Measurements from ENCODE around the gene FRY.

Gene FRY

GRCh38 chr13:32165796-32166195 is 134.2 kb downstream of the FRY start:
- no peak for DNase-seq (ENCODE audit: low read depth in 4 of 4, low spot score in 1 of 4)

- DNase-seq (ENCODE audit: low read depth in 4 of 4, low spot score in 1 of 4) = no peak
These were observed 136.6 kb downstream of the FRY start for GRCh38 chr13:32168131-32168530.

DNA sequence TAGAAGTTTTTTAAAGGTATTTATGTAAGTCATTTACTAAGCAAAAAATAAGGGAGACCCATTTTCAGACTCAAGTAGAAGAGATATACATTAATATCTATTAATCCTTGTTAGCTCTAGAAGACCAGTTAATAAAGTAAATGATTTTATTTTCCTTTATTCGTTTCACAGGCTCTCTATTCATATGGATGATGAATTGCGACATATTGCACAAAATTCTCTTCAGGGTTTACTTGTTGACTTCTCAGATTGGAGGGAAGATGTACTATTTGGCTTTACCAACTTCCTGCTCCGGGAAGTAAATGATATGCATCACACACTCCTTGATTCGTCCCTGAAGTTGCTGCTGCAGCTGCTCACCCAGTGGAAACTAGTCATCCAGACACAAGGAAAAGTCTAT is 139.3 kb downstream of the FRY start:
- DNase-seq (ENCODE audit: low read depth in 4 of 4, low spot score in 1 of 4) = no peak

GRCh38 chr13:32173881-32174280 is 142.3 kb downstream of the FRY start:
- DNase-seq (ENCODE audit: low read depth in 4 of 4, low spot score in 1 of 4) = no peak

GRCh38 chr13:32174366-32174765 is 142.8 kb downstream of the FRY start:
- DNase-seq (ENCODE audit: low read depth in 4 of 4, low spot score in 1 of 4) = no peak

- DNase-seq (ENCODE audit: low read depth in 4 of 4, low spot score in 1 of 4) = no peak
These were observed 143.7 kb downstream of the FRY start for GRCh38 chr13:32175307-32175706.

- DNase-seq (ENCODE audit: low read depth in 4 of 4, low spot score in 1 of 4) = no peak
These were observed 144.4 kb downstream of the FRY start for GRCh38 chr13:32175943-32176342.

DNA sequence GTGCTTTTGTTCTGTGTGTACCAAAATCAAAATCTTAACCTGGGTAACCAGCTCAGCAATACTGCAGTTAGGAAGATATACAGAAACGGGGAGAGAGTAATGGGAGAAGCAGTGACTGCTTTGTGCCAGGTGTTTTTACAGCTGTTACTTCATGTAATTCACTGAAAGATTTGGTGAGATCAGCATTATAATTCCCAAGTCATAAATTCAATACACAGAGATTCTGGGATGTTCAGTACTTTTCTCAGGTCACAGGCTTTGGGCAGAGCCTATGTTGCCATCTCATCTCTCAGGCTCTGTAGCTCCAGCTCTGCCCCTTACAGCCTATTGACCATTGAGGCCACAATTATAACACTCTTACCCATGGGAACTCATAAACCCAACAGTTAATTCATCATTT is 145.1 kb downstream of the FRY start:
- DNase-seq (ENCODE audit: low read depth in 4 of 4, low spot score in 1 of 4) = no peak

- DNase-seq (ENCODE audit: low read depth in 4 of 4, low spot score in 1 of 4) = no peak
These were observed 147.2 kb downstream of the FRY start for GRCh38 chr13:32178763-32179162.

- no peak for DNase-seq (ENCODE audit: low read depth in 4 of 4, low spot score in 1 of 4)
These were observed 148.1 kb downstream of the FRY start for GRCh38 chr13:32179708-32180107.

GRCh38 chr13:32187651-32188050 is 156.1 kb downstream of the FRY start:
- DNase-seq (ENCODE audit: low read depth in 4 of 4, low spot score in 1 of 4) = no peak

DNA sequence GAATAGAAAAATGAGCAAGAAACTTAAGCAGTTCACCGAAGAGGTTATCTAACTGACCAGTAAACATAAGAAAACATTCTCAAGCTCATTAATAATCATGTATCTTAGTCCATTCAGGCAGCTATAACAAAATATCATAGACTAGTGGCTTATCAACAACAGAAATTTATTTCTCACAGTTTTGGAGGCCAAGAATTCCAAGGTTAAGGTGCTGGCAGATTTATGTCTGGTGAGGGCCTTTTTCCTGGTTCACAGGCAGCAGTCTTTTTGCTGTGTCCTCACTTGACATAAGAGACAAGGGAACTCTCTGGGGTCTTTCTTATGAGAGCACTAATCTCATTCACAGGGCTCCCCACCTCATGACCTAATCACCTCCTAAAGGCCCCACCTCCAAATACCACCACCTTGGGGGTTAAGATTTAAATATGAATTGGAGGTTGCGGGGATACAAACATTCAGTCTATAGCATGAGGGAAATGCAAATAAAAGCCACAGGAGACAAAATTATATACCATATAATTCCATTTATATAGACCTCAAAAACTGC is 160.0 kb downstream of the FRY start:
- DNase-seq (ENCODE audit: low read depth in 4 of 4, low spot score in 1 of 4) = no peak

DNA sequence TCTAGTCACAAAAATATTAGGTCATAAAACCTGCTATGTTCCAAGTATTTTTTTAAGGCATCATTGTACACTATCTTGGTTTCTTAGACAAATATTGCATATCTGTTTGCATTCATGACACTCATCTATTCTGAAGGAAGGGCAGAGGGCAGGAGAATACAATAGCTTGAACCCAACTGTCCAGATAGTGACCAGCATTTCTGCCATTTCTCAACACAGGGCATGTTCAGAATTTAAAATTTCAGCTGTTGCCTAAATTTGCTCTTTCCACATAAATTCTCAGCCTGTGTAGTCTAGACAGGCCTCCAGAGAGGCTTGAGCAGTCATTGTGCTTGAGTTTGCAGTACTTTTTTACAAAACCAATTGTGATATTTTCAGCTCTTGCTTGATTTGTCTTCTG is 164.1 kb downstream of the FRY start:
- DNase-seq (ENCODE audit: low read depth in 4 of 4, low spot score in 1 of 4) = no peak

GRCh38 chr13:32199168-32199567 is 167.6 kb downstream of the FRY start:
- no peak for DNase-seq (ENCODE audit: low read depth in 4 of 4, low spot score in 1 of 4)

DNA sequence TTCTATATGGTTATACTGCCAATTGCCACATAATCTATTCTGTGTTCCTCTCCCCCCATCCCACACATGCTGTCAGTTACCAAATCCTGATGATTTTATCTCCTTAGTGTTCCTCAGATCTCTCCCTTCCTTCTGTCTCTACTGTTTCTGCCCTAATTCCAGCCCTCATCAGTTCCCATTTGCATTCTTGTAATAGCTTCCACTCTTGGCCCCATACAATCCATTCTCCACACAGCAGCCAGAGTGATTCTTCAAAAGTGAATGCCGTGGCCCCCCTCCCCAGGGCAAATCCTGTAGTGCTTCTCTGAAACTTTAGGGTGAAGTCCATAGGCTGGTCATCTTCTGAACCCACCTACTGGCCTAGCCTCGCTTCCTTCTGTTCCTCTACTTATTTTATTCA is 169.2 kb downstream of the FRY start:
- DNase-seq (ENCODE audit: low read depth in 4 of 4, low spot score in 1 of 4) = no peak

GRCh38 chr13:32201809-32202208 is 170.2 kb downstream of the FRY start:
- no peak for DNase-seq (ENCODE audit: low read depth in 4 of 4, low spot score in 1 of 4)

DNA sequence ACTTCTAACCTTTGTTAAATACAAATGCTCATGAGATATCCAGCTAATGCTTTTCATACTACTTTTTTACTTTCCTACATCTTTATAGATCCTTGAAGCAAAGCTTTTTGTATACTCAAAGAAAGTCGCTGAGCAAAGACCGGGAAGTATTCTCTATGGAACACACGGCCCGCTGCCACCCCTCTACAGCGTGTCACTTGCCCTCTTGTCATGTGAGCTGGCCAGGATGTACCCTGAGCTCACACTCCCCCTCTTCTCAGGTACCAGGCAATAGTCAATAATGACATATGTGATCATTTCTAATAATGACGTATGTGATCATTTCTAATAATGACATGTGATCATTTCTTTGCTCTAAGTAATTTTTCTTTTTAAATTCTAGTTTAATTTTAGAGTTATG is 170.7 kb downstream of the FRY start:
- DNase-seq (ENCODE audit: low read depth in 4 of 4, low spot score in 1 of 4) = no peak

GRCh38 chr13:32203221-32203620 is 171.6 kb downstream of the FRY start:
- DNase-seq (ENCODE audit: low read depth in 4 of 4, low spot score in 1 of 4) = no peak

- no peak for DNase-seq (ENCODE audit: low read depth in 4 of 4, low spot score in 1 of 4)
These were observed 172.2 kb downstream of the FRY start for GRCh38 chr13:32203736-32204135.

- DNase-seq (ENCODE audit: low read depth in 4 of 4, low spot score in 1 of 4) = no peak
These were observed 174.0 kb downstream of the FRY start for GRCh38 chr13:32205431-32206096.

DNA sequence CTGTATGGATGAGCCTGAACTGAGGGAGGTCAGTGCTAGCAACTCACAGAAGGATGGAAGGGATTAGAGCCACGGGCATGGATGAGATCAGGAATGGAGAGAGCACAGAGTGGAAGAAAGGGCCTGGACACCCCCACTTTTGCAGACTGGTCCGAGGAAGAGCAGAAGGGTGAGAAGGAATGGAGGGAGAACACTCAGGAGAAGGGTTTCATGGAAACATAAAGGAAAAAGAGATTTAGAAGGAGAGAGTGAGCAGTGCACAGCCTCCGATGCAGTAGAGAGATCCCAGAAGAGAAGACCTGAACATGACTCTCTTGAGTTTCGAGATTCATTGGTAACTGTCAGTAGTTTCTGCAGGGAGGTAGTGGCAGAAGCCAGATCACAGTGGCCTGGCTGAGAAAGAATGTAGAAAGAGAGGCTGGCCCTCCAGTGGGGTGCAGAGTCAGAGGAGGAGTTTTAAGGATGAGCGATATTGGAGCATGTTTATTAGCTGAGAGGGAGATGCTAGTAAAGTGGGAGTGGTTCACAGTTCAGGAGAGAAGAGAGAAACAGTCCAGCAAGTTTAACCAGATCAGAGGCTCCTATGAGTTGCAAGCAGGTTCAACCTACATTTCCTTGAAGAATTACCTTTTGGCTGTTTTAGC is 174.6 kb downstream of the FRY start:
- DNase-seq (ENCODE audit: low read depth in 4 of 4, low spot score in 1 of 4) = no peak

DNA sequence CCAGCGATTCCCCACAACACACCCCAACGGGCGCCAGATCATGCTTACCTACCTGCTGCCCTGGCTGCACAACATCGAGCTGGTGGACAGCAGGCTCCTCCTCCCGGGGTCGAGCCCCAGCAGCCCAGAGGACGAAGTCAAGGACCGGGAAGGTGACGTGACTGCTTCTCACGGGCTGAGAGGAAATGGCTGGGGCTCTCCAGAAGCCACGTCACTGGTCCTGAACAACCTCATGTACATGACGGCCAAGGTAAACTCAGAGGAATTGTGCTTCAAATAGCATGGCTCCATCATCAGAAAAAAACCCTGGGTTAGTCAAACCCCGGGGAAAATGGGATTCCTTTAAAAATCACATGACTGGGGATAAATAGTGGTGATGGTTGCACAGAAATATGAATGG is 177.3 kb downstream of the FRY start:
- no peak for DNase-seq (ENCODE audit: low read depth in 4 of 4, low spot score in 1 of 4)

GRCh38 chr13:32209652-32210051 is 178.1 kb downstream of the FRY start:
- DNase-seq (ENCODE audit: low read depth in 4 of 4, low spot score in 1 of 4) = no peak
